Left ventricle myocardium superior (tissue), 1 donor: ENCODE data around the gene PTMS. TPM values are rescaled to one million over a fixed set of nuclear protein-coding genes. Genes with fewer than 3 reads are reported as not detected.

Experiments
- ATAC-seq: fragments of 200-7000 bp; cut with Tn5 transposase; one replicate; pipeline ENCODE4 v1.9.1; 2020; ENCODE audit warnings: mild to moderate bottlenecking, moderate library complexity
- DNase-seq: peaks from one replicate; pipeline ENCODE4 v3.0.0-alpha.2; 2020
- intact Hi-C: fragments of 100-400 bp; cut with micrococcal nuclease; formaldehyde crosslinking; loops from one replicate; pipeline ENCODE4 v1.11.0; 2022
- total RNA-seq: library from RNA; stranded (reverse); fragmentation: NEBNext Ultra II Directional; extraction: Animal tissue kit (Norgen Biotek cat#: 25700); gene quantifications from one replicate; pipeline ENCODE4 v1.2.1, GENCODE V29; 2021
- donor health status: DM: no; HTN: yes; CAD: no; lungs with severe emphysema.

The PTMS gene
- total RNA-seq, 1 donor from 2014 or later = 133 TPM

GRCh38 chr12:6817098-6817497 is 50.9 kb downstream of the PTMS start:
- DNase-seq (no peak), ATAC-seq (no peak)
- intact Hi-C loops = no loop called here

GRCh38 chr12:6817662-6818157 is 51.5 kb downstream of the PTMS start:
- DNase-seq = no peak
- ATAC-seq = no peak
- intact Hi-C loops = no loop called here

- DNase-seq = no peak
- ATAC-seq = no peak
- intact Hi-C loops = no loop called here
Observed at GRCh38 chr12:6818222-6818621, 52.1 kb downstream of the PTMS start.

GRCh38 chr12:6818645-6819044 is 52.5 kb downstream of the PTMS start:
- no peak for ATAC-seq
- no peak for DNase-seq
- intact Hi-C loops = no loop called here

GRCh38 chr12:6819106-6820030 is 53.2 kb downstream of the PTMS start:
- no peak for DNase-seq
- ATAC-seq = no peak
- intact Hi-C loops = no loop called here

- intact Hi-C loops = no loop called here
- no peak for DNase-seq
- no peak for ATAC-seq
Observed at GRCh38 chr12:6820166-6820565, 54.0 kb downstream of the PTMS start.

Other genes starting within 250 kb of the PTMS start
- gene GAPDH, start 231.8 kb upstream of the PTMS start, total RNA-seq = 4,526 TPM
- gene IFFO1, start 210.3 kb upstream of the PTMS start, total RNA-seq = 14.9 TPM
- 16.1 TPM for gene NOP2, start 198.1 kb upstream of the PTMS start, total RNA-seq
- 159 TPM for gene CHD4, start 159.0 kb upstream of the PTMS start, total RNA-seq
- 8.6 TPM for gene LPAR5, start 130.4 kb upstream of the PTMS start, total RNA-seq
- 2.2 TPM for gene ACRBP, start 118.9 kb upstream of the PTMS start, total RNA-seq
- 30.1 TPM for gene ING4, start 103.2 kb upstream of the PTMS start, total RNA-seq
- gene ZNF384, start 77.0 kb upstream of the PTMS start, total RNA-seq = 31.8 TPM
- gene PIANP, start 65.5 kb upstream of the PTMS start, total RNA-seq = 0.25 TPM
- 81.9 TPM for gene COPS7A, start 42.3 kb upstream of the PTMS start, total RNA-seq
- 158 TPM for gene MLF2, start 13.2 kb upstream of the PTMS start, total RNA-seq
- 0.37 TPM for gene LAG3, start 6.2 kb downstream of the PTMS start, total RNA-seq
- gene CD4, start 23.2 kb downstream of the PTMS start, total RNA-seq = 8.4 TPM
- 5.3 TPM for gene GPR162, start 55.5 kb downstream of the PTMS start, total RNA-seq
- gene P3H3, start 62.0 kb downstream of the PTMS start, total RNA-seq = 11.5 TPM
- 5.4 TPM for gene GNB3, start 74.6 kb downstream of the PTMS start, total RNA-seq
- gene CDCA3, start 84.9 kb downstream of the PTMS start, total RNA-seq = 0.32 TPM
- gene USP5, start 85.8 kb downstream of the PTMS start, total RNA-seq = 66.2 TPM
- gene TPI1, start 101.2 kb downstream of the PTMS start, total RNA-seq = 855 TPM
- gene SPSB2, start 106.9 kb downstream of the PTMS start, total RNA-seq = 2.2 TPM
- 7.7 TPM for gene LRRC23, start 138.5 kb downstream of the PTMS start, total RNA-seq
- gene ENO2, start 148.2 kb downstream of the PTMS start, total RNA-seq = 12.0 TPM
- 83.1 TPM for gene ATN1, start 161.6 kb downstream of the PTMS start, total RNA-seq
- not detected for gene RNU7-1, start 177.5 kb downstream of the PTMS start, total RNA-seq
- 238 TPM for gene C12orf57, start 177.7 kb downstream of the PTMS start, total RNA-seq
- 6.0 TPM for gene PTPN6, start 185.0 kb downstream of the PTMS start, total RNA-seq
- 150 TPM for gene PHB2, start 204.3 kb downstream of the PTMS start, total RNA-seq
- 39.4 TPM for gene EMG1, start 204.6 kb downstream of the PTMS start, total RNA-seq